Panc1 (cell line): ENCODE results near the gene CRIM1.

Experiments used
- CTCF ChIP-seq: fragments of 450-650 bp; IDR thresholded peaks from 2 replicates; pipeline ENCODE4 v1.5.1; 2017; ENCODE audit warnings: mild to moderate bottlenecking
- POLR2AphosphoS5 ChIP-seq: IDR thresholded peaks from 2 replicates; pipeline ENCODE4 v1.6.1; 2012; ENCODE audit warnings: mild to moderate bottlenecking, low read depth, low read length, moderate library complexity
- REST ChIP-seq, 2 experiments: IDR thresholded peaks; 2 replicates each; pipeline ENCODE4 v1.6.1; 2011 to 2012; ENCODE audit warnings: low read depth in 2 of 2, control low read depth in 1 of 2, low read length in 1 of 2, mild to moderate bottlenecking in 1 of 2, moderate library complexity in 1 of 2; ENCODE audit not compliant: insufficient read depth in 1 of 2
- SIN3A ChIP-seq: IDR thresholded peaks from 2 replicates; pipeline ENCODE4 v1.6.1; 2012; ENCODE audit warnings: low read depth, mild to moderate bottlenecking, low read length, moderate library complexity, borderline replicate concordance; ENCODE audit not compliant: insufficient read depth
- TCF7L2 ChIP-seq: IDR thresholded peaks from 2 replicates; pipeline ENCODE4 v1.6.1; 2011; ENCODE audit warnings: mild to moderate bottlenecking, low read depth, low read length, inconsistent platforms

DNA sequence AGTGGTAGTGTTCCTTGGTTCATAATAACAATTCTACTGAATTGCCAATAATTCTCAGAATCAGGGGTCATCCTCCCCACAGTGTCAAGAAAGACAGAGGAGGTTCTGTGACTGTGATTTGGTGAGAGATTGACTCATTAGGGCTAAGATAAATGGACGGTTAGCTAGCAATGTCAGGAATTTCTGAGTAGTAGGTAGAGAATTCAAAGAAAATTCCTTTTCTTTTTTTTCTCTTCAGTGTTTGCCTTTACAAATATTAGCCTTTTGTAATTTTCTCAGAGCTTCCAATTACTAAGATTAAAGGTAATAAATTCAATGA, 16.8 kb upstream of the CRIM1 start:
- TF ChIP-seq CTCF: no peak
- no peak for TF ChIP-seq POLR2AphosphoS5
- no peak for TF ChIP-seq SIN3A
- no peak for TF ChIP-seq TCF7L2
- TF ChIP-seq REST (IDR thresholded peaks at IDR 0.05; ENCODE audit: insufficient read depth in 1 of 2, low read depth in 2 of 2, low read length in 1 of 2): no peak
